T-helper 1 cell treated with Interleukin-12 subunit alpha and Interleukin-12 subunit beta and Interleukin-4 antibody, amounts not matched to agents 30 ng/mL and 1 ng/mL, for 36 hours (primary cell): ENCODE results near the gene CSTB. TPM values are rescaled to one million over a fixed set of nuclear protein-coding genes. Genes with fewer than 3 reads are reported as not detected.
"Not testable (repeated sequence)": the region's sequence is repeated elsewhere in the genome, so short reads cannot be mapped to it uniquely, and the experiment has no call there.

Source experiments
- intact Hi-C: fragments of 100-400 bp; cut with micrococcal nuclease; formaldehyde crosslinking; loops from one replicate; pipeline ENCODE4 v1.15.1; 2024
- total RNA-seq: library from RNA; stranded (reverse); gene quantifications from 2 replicates; pipeline ENCODE4 v1.2.3, GENCODE V29; 2022

Gene CSTB, protein sequence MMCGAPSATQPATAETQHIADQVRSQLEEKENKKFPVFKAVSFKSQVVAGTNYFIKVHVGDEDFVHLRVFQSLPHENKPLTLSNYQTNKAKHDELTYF
- 64.3 and 67.4 TPM in 2 replicates for total RNA-seq

- intact Hi-C loops: loop anchor here (1.0 to 2.0 kb wide), 4 partner anchors 13 to 802 kb away; partner anchors contain the start of genes PDXK, PKNOX1 and RRP1
Observed at GRCh38 chr21:43775795-43776430, at the start of gene CSTB. Gene CSTB (minus strand): TSS chr21:43776308. CDS start chr21:43776269, 39 bp downstream.

DNA sequence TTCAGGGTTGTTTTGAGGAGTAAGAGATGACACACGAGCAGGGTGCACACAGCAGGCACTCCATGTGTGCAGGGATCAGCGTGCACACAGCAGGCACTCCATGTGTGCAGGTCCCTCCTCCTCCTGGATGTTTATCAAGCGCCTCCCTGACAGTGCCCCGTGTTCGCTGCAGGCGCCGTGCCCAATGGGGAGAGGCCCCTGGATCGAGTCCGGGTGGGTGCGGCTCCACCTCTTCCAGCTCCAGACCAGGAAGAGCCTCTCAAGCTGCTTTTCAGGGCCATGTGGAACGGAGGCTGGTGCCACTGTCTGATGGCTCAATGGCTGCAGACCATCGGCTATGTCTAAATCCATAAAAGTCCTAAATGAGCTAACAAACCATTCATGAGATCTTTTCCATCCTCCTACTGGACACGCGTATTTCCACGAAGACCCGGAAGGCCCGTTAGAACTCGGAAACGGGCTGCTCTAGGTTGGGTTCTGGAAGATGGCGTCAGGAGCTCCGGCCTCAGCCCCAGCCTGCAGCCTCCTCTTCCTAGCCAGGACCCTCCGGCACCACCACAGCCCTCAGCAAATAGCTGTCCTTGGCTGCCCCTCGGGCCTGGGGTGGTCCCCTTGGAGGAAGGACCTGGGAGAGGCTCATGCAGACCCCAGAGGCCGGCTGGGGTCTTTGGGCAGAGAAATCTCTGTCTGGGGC, 49.3 kb upstream of the CSTB start:
- intact Hi-C loops: loop anchor here (5.0 kb wide), 1 partner anchor 42 kb away; the partner anchor contains the start of gene AGPAT3

GRCh38 chr21:43824333-43825241, 48.5 kb upstream of the CSTB start:
- intact Hi-C loops: loop anchor here (5.0 kb wide), 1 partner anchor 43 kb away; the partner anchor contains the start of gene AGPAT3

DNA sequence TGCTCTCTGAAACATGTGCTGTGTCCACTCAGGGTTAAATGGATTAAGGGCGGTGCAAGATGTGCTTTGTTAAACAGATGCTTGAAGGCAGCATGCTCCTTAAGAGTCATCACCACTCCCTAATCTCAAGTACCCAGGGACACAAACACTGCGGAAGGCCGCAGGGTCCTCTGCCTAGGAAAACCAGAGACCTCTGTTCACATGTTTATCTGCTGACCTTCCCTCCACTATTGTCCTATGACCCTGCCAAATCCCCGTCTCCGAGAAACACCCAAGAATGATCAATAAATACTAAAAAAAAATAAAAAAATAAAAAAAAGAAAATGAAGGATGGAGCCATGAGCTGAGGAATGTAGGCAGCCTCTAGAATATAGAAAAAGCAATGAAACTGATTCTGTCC, 46.6 kb upstream of the CSTB start:
- intact Hi-C loops: not testable (repeated sequence)

- intact Hi-C loops: not testable (repeated sequence)
Observed at GRCh38 chr21:43822166-43822565, 46.1 kb upstream of the CSTB start.

- intact Hi-C loops: no loop called here
Observed at GRCh38 chr21:43820466-43820865, 44.4 kb upstream of the CSTB start.

DNA sequence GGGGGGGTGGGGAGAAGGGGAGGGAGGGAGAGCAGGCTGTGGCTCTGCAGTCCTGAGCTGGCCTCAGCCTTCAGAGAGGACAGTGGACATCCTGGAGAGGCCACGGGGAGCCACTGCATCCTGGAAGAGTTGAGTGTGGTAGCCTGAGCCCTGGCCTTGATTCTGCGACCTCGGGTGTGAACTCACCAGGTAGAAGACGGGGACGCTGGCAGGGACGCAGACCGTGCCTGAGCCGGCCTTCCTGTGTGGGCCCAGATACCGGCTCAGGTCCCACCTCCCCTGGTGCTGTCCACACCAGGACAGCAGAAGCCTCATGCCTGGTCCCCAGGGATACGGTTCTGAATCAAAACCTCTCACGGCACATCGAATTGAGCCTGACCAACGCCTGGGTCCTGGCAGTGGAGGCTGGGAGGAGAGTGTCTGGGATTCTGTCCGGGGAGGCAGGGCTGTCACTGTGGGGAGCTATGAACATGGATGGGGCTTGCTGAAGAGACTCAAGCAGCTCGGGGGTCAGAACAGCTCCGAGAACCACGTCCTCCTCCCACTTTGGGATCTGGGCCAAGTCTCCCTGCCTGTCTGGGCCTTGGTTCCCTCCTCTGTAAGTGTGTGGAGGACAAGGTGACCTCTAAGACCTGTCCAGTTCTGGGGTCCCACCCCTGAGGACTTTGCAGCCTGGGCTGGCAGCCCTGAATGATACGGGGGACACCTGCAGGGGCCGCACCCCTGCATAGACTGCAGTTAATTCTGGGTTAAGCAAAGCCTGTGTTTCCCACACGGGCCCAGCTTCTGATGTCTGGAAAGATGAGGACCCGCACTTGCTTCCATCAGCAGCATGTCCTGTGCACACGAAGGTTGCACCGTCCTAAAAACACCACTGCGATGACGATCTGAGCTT, 43.6 kb upstream of the CSTB start:
- intact Hi-C loops: no loop called here

DNA sequence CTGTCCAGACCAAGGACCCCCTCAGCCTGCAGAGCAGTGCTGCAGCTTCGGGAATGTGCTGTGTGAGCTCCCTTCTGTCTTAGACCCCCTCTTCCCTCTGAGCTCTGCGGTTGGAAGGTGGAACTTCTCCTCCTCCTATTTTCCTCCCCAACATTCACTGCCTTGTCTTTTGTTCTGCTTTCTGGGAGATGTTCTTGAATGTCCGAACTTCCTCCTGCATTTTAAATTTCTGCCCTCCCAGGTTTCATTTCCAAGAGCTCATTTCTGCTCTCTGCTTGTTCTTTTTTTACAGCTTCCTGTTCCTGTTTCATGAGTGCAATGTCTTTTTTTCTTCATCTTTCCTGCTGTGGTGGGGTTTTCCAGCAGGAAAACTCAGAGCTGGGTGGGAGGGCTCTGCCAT, 42.6 kb upstream of the CSTB start:
- intact Hi-C loops: no loop called here

- intact Hi-C loops: no loop called here
Observed at GRCh38 chr21:43817157-43818086, 41.3 kb upstream of the CSTB start.

DNA sequence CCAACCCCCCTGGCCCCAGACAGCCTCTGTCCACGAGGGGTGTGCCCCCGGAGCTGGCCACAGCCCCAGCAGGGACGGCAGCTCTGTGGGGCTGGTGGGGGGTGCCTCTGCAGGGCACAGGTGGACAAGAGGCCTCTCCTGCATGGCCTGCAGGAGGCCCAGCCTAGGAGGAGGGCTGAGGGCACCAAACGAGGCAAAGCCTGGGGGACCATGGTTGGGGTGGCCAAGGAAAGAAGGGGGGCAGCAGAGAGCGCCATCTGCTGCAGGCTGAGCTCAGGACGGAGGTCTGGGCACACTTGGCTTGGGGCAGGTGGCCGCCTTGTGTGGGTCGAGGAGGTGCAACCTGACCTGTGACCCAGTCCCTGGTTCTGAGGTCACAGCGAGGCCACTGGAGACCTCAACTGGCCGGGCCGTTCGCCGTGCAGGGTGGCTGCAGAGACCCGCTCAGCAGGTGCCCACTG, 40.5 kb upstream of the CSTB start:
- intact Hi-C loops: no loop called here

- intact Hi-C loops: no loop called here
Observed at GRCh38 chr21:43815991-43816390, 39.9 kb upstream of the CSTB start.

DNA sequence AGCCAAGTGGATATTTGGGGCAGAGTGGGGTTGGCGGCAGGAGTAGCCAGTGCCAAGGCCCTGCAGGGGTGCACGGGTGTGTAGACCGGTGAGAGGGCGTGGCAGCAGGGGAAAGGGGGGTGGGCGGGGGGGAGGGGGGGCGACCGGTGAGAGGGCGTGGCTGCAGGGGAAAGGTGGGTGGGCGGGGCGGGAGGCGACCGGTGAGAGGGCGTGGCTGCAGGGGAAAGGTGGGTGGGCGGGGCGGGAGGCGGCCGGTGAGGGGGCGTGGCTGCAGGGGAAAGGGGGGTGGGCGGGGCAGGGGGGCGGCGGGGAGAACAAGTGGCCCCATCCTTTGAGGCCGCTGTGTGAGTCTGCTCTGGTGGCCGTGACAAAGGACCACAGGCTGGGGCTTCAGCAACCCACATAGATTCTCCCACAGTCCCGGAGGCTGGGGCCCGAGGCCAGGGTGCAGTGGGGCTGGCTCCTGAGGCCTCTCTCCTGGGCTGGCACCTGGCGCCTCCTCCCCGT, 39.1 kb upstream of the CSTB start:
- intact Hi-C loops: no loop called here

GRCh38 chr21:43814215-43815106, 38.4 kb upstream of the CSTB start:
- intact Hi-C loops: loop anchor here (5.0 kb wide), 1 partner anchor 53 kb away; the partner anchor contains the start of gene AGPAT3

DNA sequence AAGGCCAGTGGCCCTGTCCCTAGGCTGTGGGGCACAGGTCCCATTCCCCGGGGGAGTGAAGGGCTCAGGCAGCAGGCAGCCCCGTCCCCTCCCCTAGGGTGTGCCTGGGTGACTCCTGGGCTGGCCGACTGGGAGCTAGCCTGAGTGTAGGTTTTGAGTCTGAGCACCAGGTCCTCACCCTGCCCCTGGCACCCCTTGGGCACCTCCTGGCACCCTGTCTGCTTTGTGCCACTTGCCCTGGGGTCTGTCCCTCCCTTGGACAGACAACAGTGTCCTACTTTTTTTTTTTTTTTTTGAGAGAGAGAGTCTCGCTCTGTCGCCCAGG, 37.5 kb upstream of the CSTB start:
- intact Hi-C loops: loop anchor here (5.0 kb wide), 1 partner anchor 54 kb away; the partner anchor contains the start of gene AGPAT3

DNA sequence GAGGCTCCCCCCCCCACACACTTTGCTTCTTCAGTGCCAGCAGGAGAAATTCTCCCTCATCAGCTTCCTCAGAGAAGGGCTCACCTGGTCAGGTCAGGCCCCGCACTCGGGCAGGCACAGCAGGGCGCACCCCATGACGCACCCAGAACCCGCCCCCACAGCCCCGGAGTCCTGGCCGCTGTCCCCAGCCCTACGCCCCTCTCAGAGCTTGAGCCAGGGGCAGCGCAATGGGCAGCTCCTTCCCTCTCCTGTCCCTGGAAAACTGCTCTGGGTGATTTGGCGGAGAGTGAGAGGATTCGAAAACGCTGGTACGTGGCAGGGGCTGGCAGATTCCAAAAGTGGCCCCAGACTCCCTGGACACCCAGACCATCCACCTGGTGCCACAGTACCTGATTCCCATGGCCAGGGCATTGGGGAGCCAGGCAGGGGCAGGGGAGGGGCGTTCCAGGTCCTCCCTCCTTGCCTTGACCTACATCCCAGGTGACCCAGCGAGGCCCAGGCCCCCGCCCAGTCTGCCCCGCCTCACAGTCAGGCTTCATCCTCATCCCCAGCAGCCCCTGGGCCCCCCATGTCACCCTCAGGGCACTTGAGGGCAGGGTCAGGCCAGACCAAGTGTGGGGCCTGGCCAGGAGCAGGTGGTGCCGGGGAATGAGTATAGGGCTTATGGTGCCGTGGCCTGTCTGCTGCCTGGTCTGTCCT, 37.0 kb upstream of the CSTB start:
- intact Hi-C loops: loop anchor here (5.0 kb wide), 1 partner anchor 54 kb away; the partner anchor contains the start of gene AGPAT3

DNA sequence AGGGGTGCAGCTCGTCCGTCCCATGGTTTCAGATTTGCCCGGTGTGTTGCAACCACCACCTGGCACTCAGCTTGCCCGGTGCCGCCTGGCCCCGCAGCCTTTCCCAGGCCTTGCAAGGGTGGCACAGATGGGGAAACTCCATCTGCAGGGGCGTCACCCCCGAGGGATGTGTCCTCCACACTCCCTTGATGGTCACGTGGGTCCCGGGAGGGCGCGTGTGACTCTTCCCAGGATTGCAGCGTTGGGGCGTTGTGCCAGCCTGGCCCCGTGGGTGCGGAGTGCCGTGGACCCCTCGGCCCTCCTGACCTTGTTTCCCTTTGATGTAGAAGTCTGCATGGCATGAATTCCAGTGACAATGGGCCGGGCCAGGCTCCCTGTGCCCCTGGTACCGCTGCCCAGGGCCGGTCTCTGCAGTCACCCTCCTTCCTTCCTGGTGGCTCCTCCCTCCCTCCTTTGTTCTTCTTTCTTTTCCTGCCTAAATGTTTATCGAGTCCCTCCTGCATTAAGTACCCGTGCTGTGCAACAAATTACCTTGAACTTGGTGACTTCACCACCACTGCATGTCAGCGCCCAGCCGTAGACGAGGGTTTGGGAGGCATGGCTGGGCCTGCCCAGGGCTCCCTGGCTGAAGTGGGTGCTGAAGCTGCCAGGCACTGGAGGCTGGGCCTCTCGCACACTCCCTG, 36.2 kb upstream of the CSTB start:
- intact Hi-C loops: loop anchor here (5.0 kb wide), 1 partner anchor 55 kb away; the partner anchor contains the start of gene AGPAT3
